ENCODE measurements around the gene IL1F10.

The IL1F10 gene

GRCh38 chr2:113078350-113078839 lies 10.6 kb downstream of the IL1F10 start:
- H3K4me3 ChIP-seq (ENCODE audit: low read depth, low read length), result no peak overlapping the region
- DNase-seq (ENCODE audit: low read depth), result no peak
- no peak for TF ChIP-seq CTCF (IDR thresholded peaks at IDR 0.05; ENCODE audit: low read depth, low read length, missing control alignments)

- no peak for TF ChIP-seq CTCF (IDR thresholded peaks at IDR 0.05; ENCODE audit: low read depth, low read length, missing control alignments)
- DNase-seq (ENCODE audit: low read depth), result no peak
- H3K4me3 ChIP-seq (ENCODE audit: low read depth, low read length), result no peak overlapping the region
These were observed 11.4 kb downstream of the IL1F10 start for GRCh38 chr2:113079131-113079530.

GRCh38 chr2:113080134-113080533 lies 12.4 kb downstream of the IL1F10 start:
- no peak overlapping the region for H3K4me3 ChIP-seq (ENCODE audit: low read depth, low read length)
- no peak for DNase-seq (ENCODE audit: low read depth)
- TF ChIP-seq CTCF (IDR thresholded peaks at IDR 0.05; ENCODE audit: low read depth, low read length, missing control alignments), result peak; percentile 92

- no peak for TF ChIP-seq CTCF (IDR thresholded peaks at IDR 0.05; ENCODE audit: low read depth, low read length, missing control alignments)
- H3K4me3 ChIP-seq (ENCODE audit: low read depth, low read length), result no peak overlapping the region
- DNase-seq (ENCODE audit: low read depth), result no peak
These were observed 13.9 kb downstream of the IL1F10 start for GRCh38 chr2:113081488-113082210.

GRCh38 chr2:113083296-113083695 lies 15.5 kb downstream of the IL1F10 start:
- DNase-seq (ENCODE audit: low read depth), result no peak
- H3K4me3 ChIP-seq (ENCODE audit: low read depth, low read length), result no peak overlapping the region
- TF ChIP-seq CTCF (IDR thresholded peaks at IDR 0.05; ENCODE audit: low read depth, low read length, missing control alignments), result no peak

GRCh38 chr2:113084249-113085000 lies 16.7 kb downstream of the IL1F10 start:
- DNase-seq (ENCODE audit: low read depth), result no peak

More at GRCh38 chr2:113084249-113085000, 16.7 kb downstream of the IL1F10 start:
- TF ChIP-seq CTCF (IDR thresholded peaks at IDR 0.05; ENCODE audit: low read depth, low read length, missing control alignments), result no peak
- H3K4me3 ChIP-seq (ENCODE audit: low read depth, low read length), result no peak overlapping the region
